ENCODE results near the gene CMIP.

DNA sequence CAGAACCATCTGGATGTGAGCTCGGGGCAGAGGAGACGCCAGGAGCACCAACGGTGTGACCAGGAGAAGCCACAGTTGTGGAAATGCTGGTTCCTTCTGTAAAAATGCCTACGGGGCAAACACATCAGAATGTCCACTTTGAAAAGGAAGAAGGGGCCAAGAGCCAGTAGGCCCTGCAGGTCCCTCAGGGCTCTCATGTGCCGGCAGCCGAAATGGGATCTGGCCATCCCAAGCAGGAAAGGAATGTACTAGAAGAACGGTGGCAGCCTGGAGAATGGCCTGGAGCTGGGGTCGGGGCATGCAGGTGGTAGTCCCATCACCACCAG, 172.4 kb downstream of the CMIP start:
- TF ChIP-seq, protein P1, sequence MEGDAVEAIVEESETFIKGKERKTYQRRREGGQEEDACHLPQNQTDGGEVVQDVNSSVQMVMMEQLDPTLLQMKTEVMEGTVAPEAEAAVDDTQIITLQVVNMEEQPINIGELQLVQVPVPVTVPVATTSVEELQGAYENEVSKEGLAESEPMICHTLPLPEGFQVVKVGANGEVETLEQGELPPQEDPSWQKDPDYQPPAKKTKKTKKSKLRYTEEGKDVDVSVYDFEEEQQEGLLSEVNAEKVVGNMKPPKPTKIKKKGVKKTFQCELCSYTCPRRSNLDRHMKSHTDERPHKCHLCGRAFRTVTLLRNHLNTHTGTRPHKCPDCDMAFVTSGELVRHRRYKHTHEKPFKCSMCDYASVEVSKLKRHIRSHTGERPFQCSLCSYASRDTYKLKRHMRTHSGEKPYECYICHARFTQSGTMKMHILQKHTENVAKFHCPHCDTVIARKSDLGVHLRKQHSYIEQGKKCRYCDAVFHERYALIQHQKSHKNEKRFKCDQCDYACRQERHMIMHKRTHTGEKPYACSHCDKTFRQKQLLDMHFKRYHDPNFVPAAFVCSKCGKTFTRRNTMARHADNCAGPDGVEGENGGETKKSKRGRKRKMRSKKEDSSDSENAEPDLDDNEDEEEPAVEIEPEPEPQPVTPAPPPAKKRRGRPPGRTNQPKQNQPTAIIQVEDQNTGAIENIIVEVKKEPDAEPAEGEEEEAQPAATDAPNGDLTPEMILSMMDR (IDR thresholded peaks at IDR 0.05) = no peak
- TF ChIP-seq EZH2 (IDR thresholded peaks at IDR 0.05) = no peak
- TF ChIP-seq EZH2phosphoT487 (IDR thresholded peaks at IDR 0.05) = no peak

Measured in neural progenitor cell (in vitro differentiated cells).